Omental fat pad (tissue), 4 donors: ENCODE data around the gene RAB10. TPM values are rescaled to one million over a fixed set of nuclear protein-coding genes. Genes with fewer than 3 reads are reported as not detected.

ENCODE experiments used
- ATAC-seq: fragments of 150-250 bp; one replicate; pipeline ENCODE4 v1.9.1; 2016; ENCODE audit warnings: mild to moderate bottlenecking, moderate library complexity; ENCODE audit not compliant: low FRiP score
- DNase-seq: peaks from one replicate; pipeline ENCODE4 v3.0.0-alpha.2; 2019; ENCODE audit warnings: low spot score
- CTCF ChIP-seq, 3 donors: fragments of 450-650 bp; IDR thresholded peaks; one replicate each; pipeline ENCODE4 v1.5.1; 2016 to 2017; ENCODE audit warnings: antibody characterized with exemption in 3 of 3, mild to moderate bottlenecking in 3 of 3, moderate library complexity in 2 of 3
- total RNA-seq, 4 donors: library from RNA; depleted of rRNA; stranded (reverse); fragments of >200 nt; gene quantifications; one replicate each; pipeline ENCODE4 v1.1.0, GENCODE V29; 2016

RAB10 gene
- total RNA-seq, 4 donors from 2014 or later = 78.3 to 115 (median 86.1) TPM

- no peak for TF ChIP-seq CTCF (IDR thresholded peaks at IDR 0.05)
- ATAC-seq = no peak
- no peak for DNase-seq
Observed at GRCh38 chr2:26118682-26119081, 84.8 kb downstream of the RAB10 start.

GRCh38 chr2:26119521-26119920 is 85.6 kb downstream of the RAB10 start:
- ATAC-seq = no peak
- DNase-seq = no peak
- no peak for TF ChIP-seq CTCF (IDR thresholded peaks at IDR 0.05)

- TF ChIP-seq CTCF (IDR thresholded peaks at IDR 0.05) = no peak
- no peak for DNase-seq
- ATAC-seq = no peak
Observed at GRCh38 chr2:26122630-26123029, 88.7 kb downstream of the RAB10 start.

- TF ChIP-seq CTCF (IDR thresholded peaks at IDR 0.05) = no peak
- no peak for DNase-seq
- ATAC-seq = no peak
Observed at GRCh38 chr2:26123426-26123825, 89.5 kb downstream of the RAB10 start.

GRCh38 chr2:26126074-26126473 is 92.2 kb downstream of the RAB10 start:
- no peak for ATAC-seq

GRCh38 chr2:26128176-26128575 is 94.3 kb downstream of the RAB10 start:
- ATAC-seq = no peak
- no peak for TF ChIP-seq CTCF (IDR thresholded peaks at IDR 0.05)
- DNase-seq = no peak

More at GRCh38 chr2:26126074-26126473, 92.2 kb downstream of the RAB10 start:
- no peak for DNase-seq
- no peak for TF ChIP-seq CTCF (IDR thresholded peaks at IDR 0.05)

- TF ChIP-seq CTCF (IDR thresholded peaks at IDR 0.05) = no peak
- DNase-seq (no peak), ATAC-seq (no peak)
Observed at GRCh38 chr2:26130763-26131162, 96.9 kb downstream of the RAB10 start.
